Skeletal muscle tissue (tissue), 4 donors: ENCODE measurements around the gene LMF2. TPM values are rescaled to one million over a fixed set of nuclear protein-coding genes. Genes with fewer than 3 reads are reported as not detected.

ENCODE experiments used
- H3K27ac ChIP-seq: one replicate; pipeline ENCODE4 v1.7.0; 2013; ENCODE audit warnings: mild to moderate bottlenecking, low read depth, low read length, inconsistent platforms
- H3K27me3 ChIP-seq, 3 donors: one replicate each; pipeline ENCODE4 v1.7.0; 2013; ENCODE audit warnings: low read length in 3 of 3; ENCODE audit not compliant: control insufficient read depth in 3 of 3, insufficient read depth in 3 of 3
- H3K36me3 ChIP-seq, 3 donors: one replicate each; pipeline ENCODE4 v1.7.0; 2013; ENCODE audit warnings: low read length in 3 of 3; ENCODE audit not compliant: control insufficient read depth in 3 of 3, insufficient read depth in 3 of 3
- H3K4me1 ChIP-seq, 3 donors: one replicate each; pipeline ENCODE4 v1.7.0; 2013; ENCODE audit warnings: low read length in 3 of 3, mild to moderate bottlenecking in 3 of 3; ENCODE audit not compliant: control insufficient read depth in 3 of 3, insufficient read depth in 3 of 3
- H3K4me3 ChIP-seq, 3 donors: one replicate each; pipeline ENCODE4 v1.7.0; 2013; ENCODE audit warnings: low read length in 3 of 3
- H3K9ac ChIP-seq, 3 donors: one replicate each; pipeline ENCODE4 v1.7.0; 2013; ENCODE audit warnings: low read length in 3 of 3, mild to moderate bottlenecking in 3 of 3, moderate library complexity in 2 of 3, low read depth in 1 of 3
- H3K9me3 ChIP-seq, 3 donors: one replicate each; pipeline ENCODE4 v1.7.0; 2013; ENCODE audit warnings: low read length in 3 of 3; ENCODE audit not compliant: control insufficient read depth in 3 of 3
- total RNA-seq: library from RNA; depleted of rRNA; stranded (reverse); fragments of >200 nt; gene quantifications from one replicate; pipeline ENCODE4 v1.2.3, GENCODE V29; 2014
- donor health status: Osteomylitis.

Gene LMF2
- total RNA-seq, 1 donor from 2014 or later = 12.5 TPM

- no peak overlapping the region for H3K4me3 ChIP-seq
- no peak overlapping the region for H3K9ac ChIP-seq
- H3K27me3 ChIP-seq = no peaks in the 10 kb centered on the region
- H3K4me1 ChIP-seq = peaks cover 22 to 32% (median 23%) of the 10 kb centered on the region in 3 donors
- no peaks in the 10 kb centered on the region for H3K9me3 ChIP-seq
- no peak overlapping the region for H3K27ac ChIP-seq
- peaks cover 12 to 24% (median 23%) of the 10 kb centered on the region in 3 donors for H3K36me3 ChIP-seq
Measured at GRCh38 chr22:50505276-50505775, 2.2 kb downstream of the LMF2 start.

- H3K9ac ChIP-seq = no peak overlapping the region
- H3K36me3 ChIP-seq = peaks cover 12 to 24% (median 22%) of the 10 kb centered on the region in 3 donors
- H3K9me3 ChIP-seq = no peaks in the 10 kb centered on the region
- peaks cover 22 to 31% (median 22%) of the 10 kb centered on the region in 3 donors for H3K4me1 ChIP-seq
- H3K4me3 ChIP-seq = no peak overlapping the region
- H3K27ac ChIP-seq = no peak overlapping the region
- no peaks in the 10 kb centered on the region for H3K27me3 ChIP-seq
Measured at GRCh38 chr22:50504369-50505211, 2.9 kb downstream of the LMF2 start.

GRCh38 chr22:50503475-50504145 lies 3.9 kb downstream of the LMF2 start:
- peaks cover 12 to 22% (median 13%) of the 10 kb centered on the region in 3 donors for H3K4me1 ChIP-seq
- no peaks in the 10 kb centered on the region for H3K9me3 ChIP-seq
- no peak overlapping the region for H3K4me3 ChIP-seq
- peaks cover 12 to 24% (median 22%) of the 10 kb centered on the region in 3 donors for H3K36me3 ChIP-seq
- no peak overlapping the region for H3K27ac ChIP-seq
- no peak overlapping the region for H3K9ac ChIP-seq
- peaks cover 0 to under 1% (median 0%) of the 10 kb centered on the region in 3 donors for H3K27me3 ChIP-seq

- H3K27ac ChIP-seq = no peak overlapping the region
- no peak overlapping the region for H3K9ac ChIP-seq
- peaks cover 0 to 4% (median under 1%) of the 10 kb centered on the region in 3 donors for H3K27me3 ChIP-seq
- peaks cover 10 to 19% (median 11%) of the 10 kb centered on the region in 3 donors for H3K4me1 ChIP-seq
- no peak overlapping the region for H3K4me3 ChIP-seq
- peaks cover 12 to 24% (median 22%) of the 10 kb centered on the region in 3 donors for H3K36me3 ChIP-seq
- H3K9me3 ChIP-seq = no peaks in the 10 kb centered on the region
Measured at GRCh38 chr22:50502628-50503474, 4.7 kb downstream of the LMF2 start.

GRCh38 chr22:50502096-50502495 lies 5.4 kb downstream of the LMF2 start:
- no peak overlapping the region for H3K9ac ChIP-seq
- no peak overlapping the region for H3K4me3 ChIP-seq
- peaks cover 10 to 15% (median 10%) of the 10 kb centered on the region in 3 donors for H3K4me1 ChIP-seq
- no peak overlapping the region for H3K27ac ChIP-seq
- H3K27me3 ChIP-seq = peaks cover 0 to 4% (median 4%) of the 10 kb centered on the region in 3 donors
- no peaks in the 10 kb centered on the region for H3K9me3 ChIP-seq
- H3K36me3 ChIP-seq = peaks cover 12 to 24% (median 22%) of the 10 kb centered on the region in 3 donors

- Histone ChIP-seq H3K36me3 (peaks cover 10 to 18% (median 14%) of the 10 kb centered on the region in 3 donors), H3K27me3 (peaks cover 0 to 4% (median 4%) of the 10 kb centered on the region in 3 donors)
Measured at GRCh38 chr22:50500452-50500851, 7.0 kb downstream of the LMF2 start.

GRCh38 chr22:50498322-50498890 lies 9.1 kb downstream of the LMF2 start:
- Histone ChIP-seq H3K36me3 (peaks cover 3 to 7% (median 4%) of the 10 kb centered on the region in 3 donors), H3K9ac (no peak overlapping the region), H3K4me1 (no peaks in the 10 kb centered on the region), H3K27ac (no peak overlapping the region), H3K9me3 (no peaks in the 10 kb centered on the region), H3K4me3 (no peak overlapping the region), H3K27me3 (peaks cover 0 to 4% (median 4%) of the 10 kb centered on the region in 3 donors)

More at GRCh38 chr22:50500452-50500851, 7.0 kb downstream of the LMF2 start:
- H3K9me3 ChIP-seq = no peaks in the 10 kb centered on the region
- H3K9ac ChIP-seq = no peak overlapping the region
- H3K27ac ChIP-seq = no peak overlapping the region
- no peak overlapping the region for H3K4me3 ChIP-seq
- no peaks in the 10 kb centered on the region for H3K4me1 ChIP-seq

- H3K4me3 ChIP-seq = no peak overlapping the region
- no peaks in the 10 kb centered on the region for H3K4me1 ChIP-seq
- H3K36me3 ChIP-seq = peaks cover 0 to under 1% (median under 1%) of the 10 kb centered on the region in 3 donors
- H3K27me3 ChIP-seq = peaks cover 0 to 4% (median 4%) of the 10 kb centered on the region in 3 donors
- H3K9me3 ChIP-seq = no peaks in the 10 kb centered on the region
- H3K9ac ChIP-seq = no peak overlapping the region
- H3K27ac ChIP-seq = no peak overlapping the region
Measured at GRCh38 chr22:50497093-50497492, 10.4 kb downstream of the LMF2 start.
